ENCODE data around the gene LTB4R.

The LTB4R gene

DNA sequence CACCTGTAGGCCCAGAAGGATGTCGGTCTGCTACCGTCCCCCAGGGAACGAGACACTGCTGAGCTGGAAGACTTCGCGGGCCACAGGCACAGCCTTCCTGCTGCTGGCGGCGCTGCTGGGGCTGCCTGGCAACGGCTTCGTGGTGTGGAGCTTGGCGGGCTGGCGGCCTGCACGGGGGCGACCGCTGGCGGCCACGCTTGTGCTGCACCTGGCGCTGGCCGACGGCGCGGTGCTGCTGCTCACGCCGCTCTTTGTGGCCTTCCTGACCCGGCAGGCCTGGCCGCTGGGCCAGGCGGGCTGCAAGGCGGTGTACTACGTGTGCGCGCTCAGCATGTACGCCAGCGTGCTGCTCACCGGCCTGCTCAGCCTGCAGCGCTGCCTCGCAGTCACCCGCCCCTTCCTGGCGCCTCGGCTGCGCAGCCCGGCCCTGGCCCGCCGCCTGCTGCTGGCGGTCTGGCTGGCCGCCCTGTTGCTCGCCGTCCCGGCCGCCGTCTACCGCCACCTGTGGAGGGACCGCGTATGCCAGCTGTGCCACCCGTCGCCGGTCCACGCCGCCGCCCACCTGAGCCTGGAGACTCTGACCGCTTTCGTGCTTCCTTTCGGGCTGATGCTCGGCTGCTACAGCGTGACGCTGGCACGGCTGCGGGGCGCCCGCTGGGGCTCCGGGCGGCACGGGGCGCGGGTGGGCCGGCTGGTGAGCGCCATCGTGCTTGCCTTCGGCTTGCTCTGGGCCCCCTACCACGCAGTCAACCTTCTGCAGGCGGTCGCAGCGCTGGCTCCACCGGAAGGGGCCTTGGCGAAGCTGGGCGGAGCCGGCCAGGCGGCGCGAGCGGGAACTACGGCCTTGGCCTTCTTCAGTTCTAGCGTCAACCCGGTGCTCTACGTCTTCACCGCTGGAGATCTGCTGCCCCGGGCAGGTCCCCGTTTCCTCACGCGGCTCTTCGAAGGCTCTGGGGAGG, at the start of gene LTB4R:
LTB4R (plus strand) TSS at position 857 of the 959 bp plus-strand sequence. CDS start 4,150 bp downstream, outside the sequence.
- DNase-seq (ENCODE audit: extremely low read depth in 1 of 2, low read depth in 1 of 2), result peak; percentile 45 to 51

GRCh38 chr14:24261969-24262327, 49.4 kb upstream of the LTB4R start:
- no peak for DNase-seq (ENCODE audit: extremely low read depth in 1 of 2, low read depth in 1 of 2)

DNA sequence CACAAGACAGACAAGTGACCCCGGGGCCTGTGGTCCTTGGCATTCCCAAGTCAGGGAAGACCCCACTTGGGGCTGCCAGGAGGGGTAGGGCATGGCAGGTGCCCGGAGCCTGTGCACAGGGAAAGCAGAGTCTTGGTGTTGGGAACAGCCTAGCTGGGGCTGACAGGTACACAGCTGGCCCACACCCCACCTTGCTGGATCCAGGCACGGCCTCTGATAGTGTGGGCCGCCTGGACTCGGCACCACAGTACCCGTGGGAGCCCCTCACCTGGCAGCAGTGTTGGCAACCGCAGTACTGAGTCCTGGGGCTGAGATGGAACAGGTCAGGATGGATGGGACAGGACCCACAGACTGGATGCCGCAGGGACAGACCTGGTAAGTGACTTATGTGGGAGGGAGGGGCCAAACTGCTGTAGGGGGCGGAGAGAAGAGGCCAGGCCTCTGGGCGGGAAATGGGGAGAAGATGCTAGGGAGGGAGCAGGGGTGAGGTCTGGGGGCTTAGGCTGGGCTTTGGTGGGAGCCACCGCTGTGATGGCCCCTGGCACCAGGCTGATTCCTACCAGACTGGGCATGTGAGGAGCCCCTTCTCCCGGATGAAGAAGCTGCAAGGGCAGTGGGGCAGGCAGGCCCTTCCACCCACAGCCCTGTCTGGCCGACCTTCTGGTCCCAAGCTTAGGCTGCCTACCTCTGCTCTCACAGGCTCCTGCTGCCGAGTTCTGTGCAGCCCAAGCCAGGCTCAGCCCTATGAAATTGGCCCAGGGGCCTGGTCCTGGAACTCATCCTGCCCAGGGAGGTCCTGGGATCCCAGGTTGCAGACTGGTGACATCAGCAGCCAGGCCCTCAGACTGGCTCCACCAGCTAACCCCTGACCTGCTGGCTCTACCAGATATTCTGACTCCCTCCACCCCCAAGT, 48.2 kb upstream of the LTB4R start, which contains the start of gene TGM1:
TGM1 (minus strand) TSS at position 357 of the 913 bp plus-strand sequence. CDS start 825 bp downstream, outside the sequence.
- DNase-seq (ENCODE audit: extremely low read depth in 1 of 2, low read depth in 1 of 2), result no peak

DNA sequence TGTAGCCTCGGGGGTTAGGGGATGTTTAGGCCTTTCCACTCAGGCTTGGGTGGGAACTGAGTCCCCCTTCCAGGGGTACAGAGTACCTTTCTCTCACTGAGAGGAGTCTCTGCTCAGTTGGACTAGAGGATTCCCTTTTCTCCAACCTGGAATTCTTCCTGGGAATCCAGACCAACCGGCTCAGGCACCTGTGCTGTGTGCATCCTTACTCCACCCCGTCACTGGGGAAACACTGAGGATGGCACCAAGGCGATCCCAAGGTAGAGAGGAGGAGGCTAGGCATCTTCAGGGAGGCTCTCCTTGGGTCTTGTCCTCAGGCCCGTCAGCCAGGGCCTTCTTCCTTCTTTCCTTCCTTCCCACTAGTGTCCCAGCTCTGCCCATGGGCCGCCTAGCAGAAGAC, 47.5 kb upstream of the LTB4R start:
- no peak for DNase-seq (ENCODE audit: extremely low read depth in 1 of 2, low read depth in 1 of 2)

GRCh38 chr14:24264298-24264697, 47.0 kb upstream of the LTB4R start:
- no peak for DNase-seq (ENCODE audit: extremely low read depth in 1 of 2, low read depth in 1 of 2)

GRCh38 chr14:24266344-24267244, 44.7 kb upstream of the LTB4R start:
- DNase-seq (ENCODE audit: extremely low read depth in 1 of 2, low read depth in 1 of 2), result no peak

- DNase-seq (ENCODE audit: extremely low read depth in 1 of 2, low read depth in 1 of 2), result no peak
These were observed 43.8 kb upstream of the LTB4R start for GRCh38 chr14:24267516-24267915.

GRCh38 chr14:24268225-24268624, 43.1 kb upstream of the LTB4R start:
- DNase-seq (ENCODE audit: extremely low read depth in 1 of 2, low read depth in 1 of 2), result no peak

- no peak for DNase-seq (ENCODE audit: extremely low read depth in 1 of 2, low read depth in 1 of 2)
These were observed 41.9 kb upstream of the LTB4R start for GRCh38 chr14:24269368-24269767.

GRCh38 chr14:24269910-24270536, 41.3 kb upstream of the LTB4R start:
- DNase-seq (ENCODE audit: extremely low read depth in 1 of 2, low read depth in 1 of 2), result no peak

GRCh38 chr14:24270537-24271133, 40.7 kb upstream of the LTB4R start:
- DNase-seq (ENCODE audit: extremely low read depth in 1 of 2, low read depth in 1 of 2), result no peak

DNA sequence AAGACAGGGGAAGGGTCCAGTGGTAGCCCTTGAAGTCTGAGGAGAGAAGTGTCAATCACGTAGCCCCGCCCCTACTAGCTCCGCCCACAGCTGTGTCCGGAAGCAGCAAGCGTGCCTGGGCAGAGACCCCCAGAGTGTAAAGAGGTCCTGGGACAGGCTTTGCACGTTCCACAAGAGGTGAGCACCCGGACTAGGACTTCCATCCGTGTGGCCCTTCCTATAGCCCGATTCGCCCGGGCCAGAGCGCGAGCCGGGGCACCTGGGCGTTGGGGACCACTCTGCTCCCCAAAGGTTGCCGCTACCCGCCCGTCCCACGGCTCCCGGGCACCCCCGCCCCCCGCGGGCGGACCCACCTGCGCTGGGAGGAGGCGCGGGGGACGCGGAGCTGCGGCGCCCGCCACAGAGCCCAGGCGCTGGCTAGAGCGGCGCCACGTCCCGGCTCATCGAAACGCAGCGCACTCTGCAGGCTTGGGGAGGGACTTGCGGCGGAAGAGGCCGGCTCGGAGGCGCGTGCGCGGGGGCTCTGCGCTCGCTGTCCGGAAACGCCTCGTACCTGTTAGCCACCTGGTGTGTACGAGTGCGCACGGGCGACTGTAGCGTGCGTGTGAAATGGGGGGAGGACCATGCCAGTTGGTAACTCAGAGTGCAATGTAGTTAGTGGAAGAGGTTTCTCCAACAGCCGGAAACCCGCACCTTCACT, 40.0 kb upstream of the LTB4R start, which contains the start of gene RABGGTA:
RABGGTA (minus strand) TSS at position 464 of the 700 bp plus-strand sequence. CDS start 482 bp downstream, outside the sequence.
- peak; percentile 74 to 79 for DNase-seq (ENCODE audit: extremely low read depth in 1 of 2, low read depth in 1 of 2)

GRCh38 chr14:24271834-24272263, 39.5 kb upstream of the LTB4R start:
- DNase-seq (ENCODE audit: extremely low read depth in 1 of 2, low read depth in 1 of 2), result peak in 1 of 2 donors; percentile 28

- no peak for DNase-seq (ENCODE audit: extremely low read depth in 1 of 2, low read depth in 1 of 2)
These were observed 38.8 kb upstream of the LTB4R start for GRCh38 chr14:24272467-24272866.

GRCh38 chr14:24273422-24273998, 37.8 kb upstream of the LTB4R start:
- no peak for DNase-seq (ENCODE audit: extremely low read depth in 1 of 2, low read depth in 1 of 2)

DNA sequence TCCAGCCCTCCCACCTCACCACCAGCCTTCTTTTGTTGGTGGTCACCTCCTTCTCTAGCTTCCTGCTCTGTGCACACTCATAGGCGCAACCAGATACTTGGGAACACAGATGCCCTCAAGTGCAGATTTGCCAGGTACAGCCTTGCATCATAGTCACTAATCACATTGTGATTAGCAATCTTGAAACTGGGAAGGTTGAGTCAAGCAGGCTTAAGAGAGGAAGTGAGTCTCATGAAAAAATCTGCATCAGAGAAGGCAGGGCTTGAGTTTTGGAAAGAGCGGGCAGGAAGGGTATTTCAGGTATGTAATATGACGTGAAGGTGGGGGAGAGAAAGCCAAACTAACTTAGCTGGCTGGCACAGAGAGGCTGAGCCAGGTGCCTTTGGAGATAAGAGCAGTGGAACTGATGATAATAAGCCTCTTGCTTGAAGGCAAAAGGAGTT, 37.2 kb upstream of the LTB4R start:
- peak; percentile 10 to 50 for DNase-seq (ENCODE audit: extremely low read depth in 1 of 2, low read depth in 1 of 2)

DNA sequence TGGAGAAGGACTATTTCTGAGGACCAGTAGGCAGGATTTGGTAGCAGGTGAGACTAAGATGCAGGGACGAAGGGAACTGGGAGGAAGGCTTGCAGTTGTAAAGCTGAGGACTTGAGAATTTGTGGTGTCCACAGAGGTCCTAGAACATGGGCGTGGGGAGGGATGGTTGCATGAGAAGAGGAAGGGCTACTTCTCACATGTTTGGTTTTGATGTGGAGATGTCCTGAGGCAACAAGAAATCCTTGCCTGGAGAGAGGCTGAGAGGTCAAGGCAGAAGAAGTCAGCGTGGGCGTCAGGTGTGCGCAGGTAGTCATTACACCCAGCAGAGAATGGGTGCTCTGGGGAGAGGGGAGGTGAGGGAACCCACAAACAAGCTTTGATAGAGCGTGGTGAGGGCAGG, 34.2 kb upstream of the LTB4R start:
- DNase-seq (ENCODE audit: extremely low read depth in 1 of 2, low read depth in 1 of 2), result no peak

DNA sequence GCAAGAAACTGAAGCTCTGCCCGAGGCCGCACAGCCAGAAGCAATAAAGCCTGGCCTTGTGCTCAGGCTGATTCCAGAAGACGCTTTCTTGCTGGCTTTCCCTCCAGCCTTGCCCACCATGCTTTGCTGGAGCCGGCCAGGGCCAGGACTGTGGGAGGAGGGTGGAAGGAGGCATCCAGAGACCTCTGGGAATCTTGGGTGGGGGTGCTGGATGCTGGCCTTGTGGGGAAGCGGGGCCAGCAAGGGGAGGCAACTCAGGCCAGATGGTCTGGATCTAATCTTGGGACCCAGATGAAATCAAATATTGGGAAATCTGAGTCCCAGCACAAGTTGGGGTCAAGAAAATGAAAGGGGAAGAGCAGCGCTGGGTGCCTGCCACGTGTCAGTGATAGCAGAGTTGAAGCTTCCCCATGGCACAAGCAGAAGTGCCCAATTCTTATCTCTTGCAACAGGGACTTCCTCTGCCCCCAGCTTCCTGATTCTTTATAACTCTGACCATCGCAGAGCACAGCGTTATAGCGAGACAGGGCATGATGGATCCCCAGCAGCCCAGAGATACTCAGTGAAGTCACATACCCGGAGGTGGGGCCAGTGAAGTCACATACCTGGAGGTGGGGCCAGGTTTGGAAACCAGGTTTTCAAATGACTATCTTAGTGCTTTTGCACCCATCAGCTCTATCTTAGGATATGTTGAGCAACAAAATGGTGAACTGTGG, 33.5 kb upstream of the LTB4R start:
- DNase-seq (ENCODE audit: extremely low read depth in 1 of 2, low read depth in 1 of 2), result no peak

Measured in stimulated activated CD8-positive, alpha-beta memory T cell treated with anti-CD3 and anti-CD28 coated beads, Interleukin-7, amount 100 ng/mL, for 48 hours (primary cell).